T-cell (primary cell): Measurements from ENCODE around the gene DHX30. TPM values are rescaled to one million over a fixed set of nuclear protein-coding genes. Genes with fewer than 3 reads are reported as not detected.
A peak's percentile ranks its signal among the peaks of the same experiment; 100 is the strongest.

Experiments used
- ATAC-seq, 4 experiments: fragments of 200-7000 bp in 3 of 4; fragments of 150-1000 bp in 1 of 4; cut with Tn5 transposase; replicated peaks in 1 of 4; 1 replicate in 3 of 4; 2 replicates in 1 of 4; pipeline ENCODE4 v1.10.0; 2021; ENCODE audit warnings: moderate library complexity in 3 of 4, mild to moderate bottlenecking in 2 of 4, moderate number of reproducible peaks in 1 of 4
- CTCF ChIA-PET, 2 donors: fragments of 300-600 bp; sonication (Branson Sonifier 250); formaldehyde crosslinking; loops; one replicate each; lab custom pipeline; 2022; ENCODE audit warnings: antibody characterized with exemption in 2 of 2; lab: Charles Lee
- POLR2A ChIA-PET, 2 donors: fragments of 300-600 bp; sonication (Branson Sonifier 250); formaldehyde crosslinking; loops; one replicate each; lab custom pipeline; 2022; ENCODE audit warnings: antibody characterized with exemption in 2 of 2; lab: Charles Lee
- DNase-seq, 35 experiments: peaks; one replicate each; pipeline versions ENCODE4 v3.0.0 to v3.0.0-alpha.2; 2013 to 2023
- H3K27ac ChIP-seq: one replicate; pipeline ENCODE4 v1.5.1; 2013; ENCODE audit warnings: low read length
- H3K27me3 ChIP-seq, 2 experiments: replicated peaks in 1 of 2; 1 replicate in 1 of 2; 2 replicates in 1 of 2; pipeline versions ENCODE4 v1.6.1 to v1.7.0; 2013; ENCODE audit warnings: low read length in 1 of 2, mixed read lengths in 1 of 2; ENCODE audit not compliant: control insufficient read depth in 2 of 2, insufficient read depth in 2 of 2; ENCODE audit errors: extremely low read depth in 1 of 2
- H3K36me3 ChIP-seq, 2 donors: 1 replicate in 1 of 2; 2 replicates in 1 of 2; pipeline versions ENCODE4 v1.6.1 to v1.7.0; 2013; ENCODE audit warnings: low read length in 1 of 2; ENCODE audit not compliant: control insufficient read depth in 2 of 2, insufficient read depth in 1 of 2; ENCODE audit errors: extremely low read depth in 1 of 2
- H3K4me1 ChIP-seq, 2 experiments: 1 replicate in 1 of 2; 2 replicates in 1 of 2; pipeline versions ENCODE4 v1.6.1 to v1.7.0; 2013; ENCODE audit warnings: low read length in 2 of 2, mixed read lengths in 1 of 2; ENCODE audit not compliant: insufficient read depth in 2 of 2, control insufficient read depth in 1 of 2; ENCODE audit errors: extremely low read depth in 1 of 2
- H3K4me3 ChIP-seq, 2 donors: 1 replicate in 1 of 2; 2 replicates in 1 of 2; pipeline versions ENCODE4 v1.5.1 to v1.7.0; 2013; ENCODE audit warnings: mild to moderate bottlenecking in 2 of 2, low read length in 1 of 2, moderate library complexity in 1 of 2; ENCODE audit not compliant: control insufficient read depth in 1 of 2; ENCODE audit errors: extremely low read depth in 1 of 2
- H3K9me3 ChIP-seq: 2 replicates; pipeline ENCODE4 v1.7.0; 2013
- H3K27ac Mint-ChIP-seq, 2 donors: one replicate each; pipeline ENCODE4 v1.8.0; 2020 to 2021; ENCODE audit warnings: mild to moderate bottlenecking in 2 of 2, mixed read lengths in 2 of 2
- H3K27me3 Mint-ChIP-seq, 2 donors: one replicate each; pipeline ENCODE4 v1.8.0; 2021 to 2022; ENCODE audit warnings: mixed read lengths in 2 of 2
- H3K36me3 Mint-ChIP-seq: one replicate; pipeline ENCODE4 v1.8.0; 2021; ENCODE audit warnings: mixed read lengths
- H3K4me1 Mint-ChIP-seq, 3 donors: one replicate each; pipeline ENCODE4 v1.8.0; 2020 to 2022; ENCODE audit warnings: mixed read lengths in 3 of 3, mild to moderate bottlenecking in 1 of 3
- H3K4me3 Mint-ChIP-seq, 3 donors: one replicate each; pipeline ENCODE4 v1.8.0; 2020 to 2022; ENCODE audit warnings: mild to moderate bottlenecking in 3 of 3, mixed read lengths in 3 of 3, moderate library complexity in 3 of 3
- H3K9me3 Mint-ChIP-seq, 3 donors: one replicate each; pipeline ENCODE4 v1.8.0; 2020 to 2022; ENCODE audit warnings: mixed read lengths in 3 of 3
- WGBS: methylation state at CpG from one replicate; pipeline ENCODE4 v1.1.5; 2013; ENCODE audit warnings: missing lambda C conversion rate; ENCODE audit not compliant: insufficient coverage; 5-methylcytosine and 5-hydroxymethylcytosine counted together
- total RNA-seq, 35 experiments: library from RNA in 6 of 35; stranded (reverse) in 6 of 35; fragments of 120-200 nt in 1 of 35; gene quantifications; one replicate each; pipeline versions ENCODE4 v1.2.1 to v1.2.4 and lab custom pipeline; 2013 to 2026

The DHX30 gene
- total RNA-seq, 5 donors from 2014 or later (not counting 1 experiment from before 2014, with no cell fraction given) = 69.3 to 101 (median 97.5) TPM

DNA sequence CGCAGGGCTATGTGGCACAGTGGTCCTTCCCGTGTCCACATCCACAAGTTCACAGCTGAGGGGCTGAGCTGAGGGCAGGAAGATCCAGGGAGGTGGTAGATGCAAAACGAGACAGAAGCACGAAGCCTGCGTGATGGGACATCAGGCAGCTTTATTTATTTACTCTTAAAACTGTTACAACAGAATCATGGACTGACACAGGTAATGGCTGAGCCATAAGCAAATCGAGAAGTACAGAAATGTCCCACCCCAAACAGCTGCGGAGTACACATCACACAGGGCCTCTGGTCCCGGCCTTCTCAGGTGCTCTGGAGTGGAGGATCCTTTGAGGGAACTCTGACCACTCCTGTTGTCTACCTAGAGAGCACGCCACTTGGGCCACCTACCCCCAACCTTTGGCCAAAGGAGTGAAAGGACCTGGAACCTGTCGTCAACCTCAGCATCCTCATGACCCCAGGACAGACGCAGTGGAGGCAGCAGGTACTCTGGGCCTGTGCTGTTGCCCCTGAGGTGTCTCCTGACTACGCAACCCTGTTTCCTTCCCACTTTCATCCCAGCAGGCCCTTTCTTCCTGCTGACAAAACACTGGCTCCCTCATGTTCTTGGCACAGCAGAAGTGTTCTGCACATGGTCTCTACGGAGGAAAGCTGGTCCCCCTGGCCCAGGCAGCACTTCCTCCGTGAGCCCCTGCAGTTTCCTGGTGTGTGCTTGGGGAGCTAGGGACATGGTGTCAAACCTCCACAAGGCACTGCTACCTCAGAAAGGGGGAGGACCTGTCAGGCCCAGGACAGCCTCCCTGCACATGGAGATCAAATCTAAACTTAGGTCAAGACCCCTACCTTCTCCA lies 47.8 kb downstream of the DHX30 start:
- Mint-ChIP-seq H3K9me3 (no peaks in the 10 kb centered on the region), H3K27me3 (no peaks in the 10 kb centered on the region), H3K27ac (peak overlapping the region in 1 of 2 donors; percentile 41), H3K36me3 (peaks cover 7% of the 10 kb centered on the region), H3K4me1 (no peaks in the 10 kb centered on the region), H3K4me3 (no peak overlapping the region)
- ATAC-seq (no peak), DNase-seq (no peak)
- no peaks in the 10 kb centered on the region for H3K4me1 ChIP-seq
- 83% methylated on average over 8 of the region's 14 CpGs for WGBS
- no peak overlapping the region for H3K27ac ChIP-seq
- H3K9me3 ChIP-seq = no peaks in the 10 kb centered on the region
- ChIA-PET CTCF (no interaction called here), POLR2A (no interaction called here)
- H3K4me3 ChIP-seq = no peak overlapping the region
- no peaks in the 10 kb centered on the region for H3K27me3 ChIP-seq
- peaks cover 29 to 75% of the 10 kb centered on the region in 2 donors for H3K36me3 ChIP-seq

DNA sequence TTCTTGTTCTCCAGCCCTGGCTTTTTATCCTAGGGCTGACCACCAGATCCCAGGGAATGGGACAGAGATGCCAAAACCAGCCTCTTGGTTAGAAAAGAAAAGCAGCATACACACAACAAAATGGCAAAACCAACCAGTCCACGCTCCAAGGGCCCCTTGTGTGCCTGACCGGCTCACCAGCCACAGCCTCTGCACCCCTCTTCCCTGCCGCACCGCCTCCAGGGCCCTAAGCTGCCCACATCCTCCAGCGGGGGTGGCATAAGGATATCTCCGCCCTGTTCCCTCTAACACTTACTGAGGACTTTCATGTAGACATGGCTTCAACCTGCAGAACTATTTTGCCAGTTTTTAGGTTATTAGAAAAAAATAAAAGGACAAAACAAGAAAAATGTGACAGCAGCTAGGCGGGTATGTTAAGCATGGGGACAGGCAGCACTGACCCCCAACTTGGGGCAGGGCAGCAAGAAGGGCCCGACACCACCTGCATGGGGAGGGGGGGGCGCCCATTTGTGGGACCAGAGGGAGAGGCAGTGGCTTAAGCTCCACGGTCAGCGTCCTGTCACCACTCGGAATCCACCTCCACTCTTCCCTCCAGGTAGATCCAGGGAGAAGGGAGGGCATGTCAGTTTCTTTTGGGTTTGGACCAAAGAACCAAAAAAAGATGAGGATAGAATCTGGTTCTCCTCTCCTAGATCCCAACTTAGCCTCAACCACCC lies 49.1 kb downstream of the DHX30 start:
- H3K27ac Mint-ChIP-seq = peak overlapping the region; percentile 41 to 46
- Histone ChIP-seq H3K4me3 (no peak overlapping the region), H3K36me3 (peaks cover 20 to 71% of the 10 kb centered on the region in 2 donors), H3K4me1 (no peaks in the 10 kb centered on the region), H3K27me3 (no peaks in the 10 kb centered on the region), H3K27ac (no peak overlapping the region), H3K9me3 (no peaks in the 10 kb centered on the region)
- no peak for DNase-seq
- ChIA-PET POLR2A (interaction anchor here in 1 of 2 donors (0.6 kb wide), 1 partner anchor 42 kb away, joined by 3 read pairs; no protein-coding TSS in a partner anchor), CTCF (no interaction called here)
- no peaks in the 10 kb centered on the region for H3K9me3 Mint-ChIP-seq
- peaks cover 10% of the 10 kb centered on the region for H3K36me3 Mint-ChIP-seq
- ATAC-seq = no peak
- WGBS = 86% methylated on average over 5 of the region's 12 CpGs
- H3K4me3 Mint-ChIP-seq = no peak overlapping the region
- H3K4me1 Mint-ChIP-seq = no peaks in the 10 kb centered on the region
- H3K27me3 Mint-ChIP-seq = no peaks in the 10 kb centered on the region

DNA sequence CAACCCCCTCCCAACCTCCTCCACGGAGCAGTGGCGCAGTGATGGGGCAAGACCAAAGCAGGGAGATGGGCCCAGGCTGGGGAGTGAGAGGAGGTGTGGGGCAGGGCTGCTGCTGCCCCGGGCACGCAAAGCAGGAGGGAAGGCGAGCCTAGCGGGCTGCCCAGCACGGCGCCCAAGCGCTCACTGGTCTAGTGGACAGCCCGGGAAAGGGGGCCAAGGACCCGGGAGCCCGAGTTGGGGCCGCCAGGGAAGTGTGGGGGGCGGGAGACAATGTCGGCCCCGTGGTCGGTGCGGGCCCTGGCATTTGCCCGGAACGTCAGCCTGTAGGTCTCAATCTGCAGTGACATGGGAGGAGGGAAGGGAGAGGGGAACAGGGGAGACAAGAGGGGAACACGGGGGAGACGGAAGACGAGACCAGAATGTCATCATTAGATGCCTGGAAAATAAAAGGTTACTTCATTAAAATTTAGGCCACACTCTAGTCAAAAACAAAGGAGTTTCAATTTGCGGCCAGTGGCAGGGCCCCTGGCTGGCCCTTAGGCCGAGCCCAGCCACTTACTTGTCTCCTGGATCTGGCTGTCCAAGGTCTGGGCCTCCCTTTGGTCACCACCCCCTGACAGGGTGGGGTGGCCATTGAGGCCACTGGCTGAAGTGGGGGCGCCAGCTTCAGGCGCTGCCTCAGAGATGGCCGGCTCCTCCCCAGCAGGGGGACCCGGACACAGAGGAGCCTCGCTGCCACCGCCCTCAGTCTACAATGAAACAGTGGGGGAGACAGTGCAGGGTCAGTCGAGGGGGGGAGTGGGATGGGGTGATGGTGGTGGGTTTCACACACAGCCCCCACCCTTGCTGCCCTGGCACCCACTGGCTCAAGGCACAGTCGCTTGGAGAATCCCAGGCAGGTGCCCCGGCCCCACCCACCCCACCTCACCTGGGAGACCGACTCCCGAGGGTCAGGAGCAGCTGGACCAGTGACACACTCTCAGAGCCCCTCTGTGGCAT lies 50.0 kb downstream of the DHX30 start:
- DNase-seq (no peak), ATAC-seq (no peak)
- Mint-ChIP-seq H3K27ac (no peak overlapping the region), H3K4me1 (no peaks in the 10 kb centered on the region), H3K36me3 (peaks cover 7% of the 10 kb centered on the region), H3K27me3 (no peaks in the 10 kb centered on the region), H3K4me3 (no peak overlapping the region), H3K9me3 (no peaks in the 10 kb centered on the region)
- Histone ChIP-seq H3K27ac (no peak overlapping the region), H3K36me3 (peaks cover 17 to 68% of the 10 kb centered on the region in 2 donors), H3K9me3 (no peaks in the 10 kb centered on the region), H3K4me3 (no peak overlapping the region), H3K4me1 (no peaks in the 10 kb centered on the region), H3K27me3 (no peaks in the 10 kb centered on the region)
- WGBS = 95% methylated on average over 21 of the region's 36 CpGs
- ChIA-PET POLR2A (interaction anchor here (0.5 to 0.6 kb wide), 2 partner anchors 41 to 70 kb away, joined by 3 to 4 read pairs; no protein-coding TSS in a partner anchor), CTCF (no interaction called here)

DNA sequence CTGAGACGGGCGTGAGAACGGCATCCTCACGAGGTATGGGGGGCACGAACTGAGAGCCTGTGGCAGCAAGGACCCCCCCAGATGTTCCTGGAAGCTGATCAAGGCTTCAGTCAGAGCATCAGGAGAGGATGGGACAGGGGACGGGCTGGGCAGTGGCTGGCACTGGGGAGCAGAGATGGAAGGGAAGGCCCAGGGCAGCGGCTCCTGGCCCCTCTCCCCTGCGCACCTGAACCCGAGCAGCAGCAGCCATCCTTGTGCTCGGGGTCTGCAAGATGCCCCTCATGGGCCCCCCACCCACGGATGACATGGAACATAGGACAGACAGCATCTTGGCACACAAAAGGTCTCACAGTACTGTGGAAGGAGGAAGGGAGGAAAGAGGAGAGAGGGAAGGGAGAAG lies 51.3 kb downstream of the DHX30 start:
- Histone ChIP-seq H3K4me3 (no peak overlapping the region), H3K9me3 (no peaks in the 10 kb centered on the region), H3K4me1 (no peaks in the 10 kb centered on the region), H3K27ac (no peak overlapping the region), H3K27me3 (no peaks in the 10 kb centered on the region), H3K36me3 (peaks cover 11 to 55% of the 10 kb centered on the region in 2 donors)
- WGBS = 92% methylated on average over 11 of the region's 11 CpGs
- Mint-ChIP-seq H3K9me3 (no peaks in the 10 kb centered on the region), H3K27me3 (no peaks in the 10 kb centered on the region), H3K36me3 (peaks cover 10% of the 10 kb centered on the region), H3K4me1 (no peaks in the 10 kb centered on the region), H3K27ac (no peak overlapping the region), H3K4me3 (no peak overlapping the region)
- ChIA-PET CTCF (no interaction called here), POLR2A (no interaction called here)
- ATAC-seq (no peak), DNase-seq (no peak)

DNA sequence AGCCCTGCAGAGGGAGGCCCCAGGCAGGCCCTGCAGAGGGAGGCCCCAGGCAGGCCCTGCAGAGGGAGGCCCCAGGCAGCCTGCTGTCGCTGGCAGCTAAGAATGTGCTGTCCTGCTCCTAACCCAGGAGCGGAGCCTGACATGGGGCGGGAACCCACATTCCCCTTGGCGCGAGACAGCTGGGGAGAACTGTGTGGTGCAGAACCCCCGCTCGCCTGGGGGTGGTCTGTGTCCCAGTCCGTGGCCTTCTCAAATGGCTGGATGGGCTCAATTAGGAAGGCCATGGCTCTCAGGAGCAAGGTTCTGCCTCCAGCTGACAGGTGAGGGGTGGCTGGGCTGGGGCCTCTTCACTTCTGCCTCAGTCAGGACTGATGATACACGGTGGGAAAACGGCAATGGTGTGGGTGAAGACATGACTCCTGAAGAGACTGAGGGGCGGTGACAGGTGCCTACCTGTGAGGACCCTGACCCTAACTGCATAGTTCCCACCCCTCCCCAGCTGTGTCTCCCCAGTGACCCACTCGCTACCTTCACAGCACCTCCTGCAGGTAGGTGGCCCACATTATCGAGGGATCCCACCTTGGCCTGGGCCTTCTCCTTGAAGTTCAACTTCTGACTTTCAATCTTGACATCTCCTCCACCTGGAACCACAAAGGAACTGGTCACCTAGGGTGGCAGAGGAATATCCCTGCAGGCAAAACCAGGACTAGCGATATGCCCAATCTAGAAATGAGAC lies 52.0 kb downstream of the DHX30 start:
- CTCF ChIA-PET = no interaction called here

More for the DNA sequence above, 52.0 kb downstream of the DHX30 start:
- ATAC-seq (no peak), DNase-seq (no peak)
- POLR2A ChIA-PET = no interaction called here
- no peaks in the 10 kb centered on the region for H3K4me1 ChIP-seq
- no peaks in the 10 kb centered on the region for H3K9me3 Mint-ChIP-seq
- no peak overlapping the region for H3K4me3 Mint-ChIP-seq
- peaks cover 8 to 52% of the 10 kb centered on the region in 2 donors for H3K36me3 ChIP-seq
- H3K27ac Mint-ChIP-seq = no peak overlapping the region
- no peaks in the 10 kb centered on the region for H3K27me3 Mint-ChIP-seq
- H3K27ac ChIP-seq = no peak overlapping the region
- no peaks in the 10 kb centered on the region for H3K4me1 Mint-ChIP-seq
- 98% methylated on average over 12 of the region's 14 CpGs for WGBS
- H3K36me3 Mint-ChIP-seq = peaks cover 13% of the 10 kb centered on the region
- no peak overlapping the region for H3K4me3 ChIP-seq
- H3K9me3 ChIP-seq = no peaks in the 10 kb centered on the region
- H3K27me3 ChIP-seq = no peaks in the 10 kb centered on the region
